Endothelial cell (in vitro differentiated cells): ENCODE data around the gene NRROS. TPM values are rescaled to one million over a fixed set of nuclear protein-coding genes. Genes with fewer than 3 reads are reported as not detected.

Experiments
- DNase-seq: peaks from one replicate; pipeline ENCODE4 v3.0.0; 2021; ENCODE audit warnings: low spot score
- H3K27ac Mint-ChIP-seq: one replicate; pipeline ENCODE4 v1.8.0; 2021; ENCODE audit warnings: mixed read lengths, inconsistent platforms; ENCODE audit not compliant: unreplicated experiment
- H3K27me3 Mint-ChIP-seq: one replicate; pipeline ENCODE4 v1.8.0; 2021; ENCODE audit warnings: mild to moderate bottlenecking, moderate library complexity, mixed read lengths, inconsistent platforms; ENCODE audit not compliant: unreplicated experiment
- H3K36me3 Mint-ChIP-seq: one replicate; pipeline ENCODE4 v1.8.0; 2021; ENCODE audit warnings: mild to moderate bottlenecking, low read depth, mixed read lengths, inconsistent platforms; ENCODE audit not compliant: unreplicated experiment
- H3K4me1 Mint-ChIP-seq: one replicate; pipeline ENCODE4 v1.8.0; 2021; ENCODE audit warnings: mild to moderate bottlenecking, mixed read lengths, inconsistent platforms; ENCODE audit not compliant: unreplicated experiment
- H3K4me3 Mint-ChIP-seq: one replicate; pipeline ENCODE4 v1.8.0; 2021; ENCODE audit warnings: mild to moderate bottlenecking, mixed read lengths, inconsistent platforms; ENCODE audit not compliant: unreplicated experiment
- H3K9me3 Mint-ChIP-seq: one replicate; pipeline ENCODE4 v1.8.0; 2021; ENCODE audit warnings: mixed read lengths, inconsistent platforms; ENCODE audit not compliant: unreplicated experiment
- total RNA-seq: library from RNA; stranded (reverse); fragmentation: NEBNext Ultra II Directional; extraction: Animal tissue kit (Norgen Biotek cat#: 25700); gene quantifications from one replicate; pipeline ENCODE4 v1.2.1, GENCODE V29; 2021; ENCODE audit not compliant: unreplicated experiment
- TF ChIP-seq, protein P1 (sequence below): fragments of 200-600 bp; sonication (generic); IDR thresholded peaks from one replicate; pipeline ENCODE4 v1.5.0; 2021; ENCODE audit warnings: antibody characterized with exemption; ENCODE audit not compliant: unreplicated experiment

NRROS gene
- total RNA-seq, 1 donor from 2014 or later, result 18.6 TPM

- TF ChIP-seq, protein P1, sequence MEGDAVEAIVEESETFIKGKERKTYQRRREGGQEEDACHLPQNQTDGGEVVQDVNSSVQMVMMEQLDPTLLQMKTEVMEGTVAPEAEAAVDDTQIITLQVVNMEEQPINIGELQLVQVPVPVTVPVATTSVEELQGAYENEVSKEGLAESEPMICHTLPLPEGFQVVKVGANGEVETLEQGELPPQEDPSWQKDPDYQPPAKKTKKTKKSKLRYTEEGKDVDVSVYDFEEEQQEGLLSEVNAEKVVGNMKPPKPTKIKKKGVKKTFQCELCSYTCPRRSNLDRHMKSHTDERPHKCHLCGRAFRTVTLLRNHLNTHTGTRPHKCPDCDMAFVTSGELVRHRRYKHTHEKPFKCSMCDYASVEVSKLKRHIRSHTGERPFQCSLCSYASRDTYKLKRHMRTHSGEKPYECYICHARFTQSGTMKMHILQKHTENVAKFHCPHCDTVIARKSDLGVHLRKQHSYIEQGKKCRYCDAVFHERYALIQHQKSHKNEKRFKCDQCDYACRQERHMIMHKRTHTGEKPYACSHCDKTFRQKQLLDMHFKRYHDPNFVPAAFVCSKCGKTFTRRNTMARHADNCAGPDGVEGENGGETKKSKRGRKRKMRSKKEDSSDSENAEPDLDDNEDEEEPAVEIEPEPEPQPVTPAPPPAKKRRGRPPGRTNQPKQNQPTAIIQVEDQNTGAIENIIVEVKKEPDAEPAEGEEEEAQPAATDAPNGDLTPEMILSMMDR, result no peak
- Mint-ChIP-seq H3K4me1 (peaks cover 29% of the 10 kb centered on the region), H3K27ac (no peak overlapping the region), H3K9me3 (no peaks in the 10 kb centered on the region), H3K36me3 (no peaks in the 10 kb centered on the region), H3K27me3 (no peaks in the 10 kb centered on the region), H3K4me3 (no peak overlapping the region)
- DNase-seq, result no peak
These were observed 66.8 kb downstream of the NRROS start for GRCh38 chr3:196706327-196706726.

- Mint-ChIP-seq H3K27ac (no peak overlapping the region), H3K4me1 (peaks cover 33% of the 10 kb centered on the region), H3K36me3 (peaks cover 4% of the 10 kb centered on the region), H3K4me3 (no peak overlapping the region), H3K9me3 (no peaks in the 10 kb centered on the region), H3K27me3 (peaks cover 3% of the 10 kb centered on the region)
- DNase-seq, result no peak
- TF ChIP-seq, protein P1, result no peak
These were observed 67.2 kb downstream of the NRROS start for GRCh38 chr3:196706731-196707130.

GRCh38 chr3:196707566-196707965 is 68.1 kb downstream of the NRROS start:
- Mint-ChIP-seq H3K4me3 (no peak overlapping the region), H3K36me3 (peaks cover 4% of the 10 kb centered on the region), H3K27me3 (peaks cover 3% of the 10 kb centered on the region), H3K27ac (peak overlapping the region; percentile 11), H3K4me1 (peaks cover 34% of the 10 kb centered on the region), H3K9me3 (no peaks in the 10 kb centered on the region)
- no peak for DNase-seq
- TF ChIP-seq, protein P1, result no peak

- peaks cover 4% of the 10 kb centered on the region for H3K36me3 Mint-ChIP-seq
- TF ChIP-seq, protein P1, result no peak
- H3K27me3 Mint-ChIP-seq, result peaks cover 3% of the 10 kb centered on the region
- no peak overlapping the region for H3K4me3 Mint-ChIP-seq
- H3K9me3 Mint-ChIP-seq, result no peaks in the 10 kb centered on the region
- no peak overlapping the region for H3K27ac Mint-ChIP-seq
- peaks cover 36% of the 10 kb centered on the region for H3K4me1 Mint-ChIP-seq
- DNase-seq, result no peak
These were observed 69.0 kb downstream of the NRROS start for GRCh38 chr3:196708467-196708866.

Other genes starting within 250 kb of the NRROS start
- 71.7 TPM for gene UBXN7, start 207.3 kb upstream of the NRROS start, total RNA-seq
- 32.0 TPM for gene RNF168, start 135.9 kb upstream of the NRROS start, total RNA-seq
- not detected for gene SMCO1, start 124.3 kb upstream of the NRROS start, total RNA-seq
- gene WDR53, start 71.1 kb upstream of the NRROS start, total RNA-seq, result 22.2 TPM
- gene FBXO45, start 71.0 kb upstream of the NRROS start, total RNA-seq, result 17.0 TPM
- 6.0 TPM for gene CEP19, start 72.6 kb downstream of the NRROS start, total RNA-seq
- 35.7 TPM for gene PIGX, start 72.7 kb downstream of the NRROS start, total RNA-seq
- gene PAK2, start 100.2 kb downstream of the NRROS start, total RNA-seq, result 116 TPM
- gene SENP5, start 228.2 kb downstream of the NRROS start, total RNA-seq, result 38.1 TPM